Stimulated activated CD8-positive, alpha-beta memory T cell treated with anti-CD3 and anti-CD28 coated beads, Interleukin-12 subunit alpha, Interleukin-12 subunit beta, amount 100 ng/mL, for 24 hours (primary cell): ENCODE results near the gene BPGM.

ENCODE experiments used
- DNase-seq: peaks from one replicate; pipeline ENCODE4 v3.0.0-alpha.2; 2020; ENCODE audit errors: extremely low read depth

BPGM gene

GRCh38 chr7:134646425-134647305 is at the start of gene BPGM:
BPGM (plus strand) TSS chr7:134646853; CDS start chr7:134661508, 14,655 bp downstream.
- peak; percentile 85 for DNase-seq

GRCh38 chr7:134599371-134599770 is 47.3 kb upstream of the BPGM start:
- DNase-seq = no peak

GRCh38 chr7:134601459-134601858 is 45.2 kb upstream of the BPGM start:
- no peak for DNase-seq

GRCh38 chr7:134602881-134603451 is 43.7 kb upstream of the BPGM start:
- no peak for DNase-seq

GRCh38 chr7:134605978-134606923 is 40.4 kb upstream of the BPGM start:
- peak; percentile 14 for DNase-seq

GRCh38 chr7:134611611-134612151 is 35.0 kb upstream of the BPGM start:
- DNase-seq = no peak

- DNase-seq = no peak
Observed at GRCh38 chr7:134612197-134612596, 34.5 kb upstream of the BPGM start.

- DNase-seq = no peak
Observed at GRCh38 chr7:134613623-134614347, 32.9 kb upstream of the BPGM start.

GRCh38 chr7:134616611-134617010 is 30.0 kb upstream of the BPGM start:
- DNase-seq = no peak

- DNase-seq = no peak
Observed at GRCh38 chr7:134618756-134619530, 27.7 kb upstream of the BPGM start.

- DNase-seq = no peak
Observed at GRCh38 chr7:134619627-134620331, 26.9 kb upstream of the BPGM start.

GRCh38 chr7:134622303-134622995 is 24.2 kb upstream of the BPGM start:
- no peak for DNase-seq

- no peak for DNase-seq
Observed at GRCh38 chr7:134623193-134623592, 23.5 kb upstream of the BPGM start.

GRCh38 chr7:134625550-134625949 is 21.1 kb upstream of the BPGM start:
- no peak for DNase-seq

GRCh38 chr7:134627109-134627774 is 19.4 kb upstream of the BPGM start:
- DNase-seq = no peak

GRCh38 chr7:134627775-134628153 is 18.9 kb upstream of the BPGM start:
- DNase-seq = no peak

GRCh38 chr7:134629445-134629844 is 17.2 kb upstream of the BPGM start:
- no peak for DNase-seq

- no peak for DNase-seq
Observed at GRCh38 chr7:134630237-134630636, 16.4 kb upstream of the BPGM start.

- no peak for DNase-seq
Observed at GRCh38 chr7:134630893-134631292, 15.8 kb upstream of the BPGM start.
